HG02970 (cell line): ENCODE results near the gene RET.

Source experiments
- ATAC-seq: cut with Tn5 transposase; IDR thresholded peaks from one replicate; pipeline ENCODE4 v1.9.1; 2021; ENCODE audit warnings: mild to moderate bottlenecking, moderate library complexity, moderate number of reproducible peaks; ENCODE audit not compliant: unreplicated experiment, low FRiP score

Gene RET

DNA sequence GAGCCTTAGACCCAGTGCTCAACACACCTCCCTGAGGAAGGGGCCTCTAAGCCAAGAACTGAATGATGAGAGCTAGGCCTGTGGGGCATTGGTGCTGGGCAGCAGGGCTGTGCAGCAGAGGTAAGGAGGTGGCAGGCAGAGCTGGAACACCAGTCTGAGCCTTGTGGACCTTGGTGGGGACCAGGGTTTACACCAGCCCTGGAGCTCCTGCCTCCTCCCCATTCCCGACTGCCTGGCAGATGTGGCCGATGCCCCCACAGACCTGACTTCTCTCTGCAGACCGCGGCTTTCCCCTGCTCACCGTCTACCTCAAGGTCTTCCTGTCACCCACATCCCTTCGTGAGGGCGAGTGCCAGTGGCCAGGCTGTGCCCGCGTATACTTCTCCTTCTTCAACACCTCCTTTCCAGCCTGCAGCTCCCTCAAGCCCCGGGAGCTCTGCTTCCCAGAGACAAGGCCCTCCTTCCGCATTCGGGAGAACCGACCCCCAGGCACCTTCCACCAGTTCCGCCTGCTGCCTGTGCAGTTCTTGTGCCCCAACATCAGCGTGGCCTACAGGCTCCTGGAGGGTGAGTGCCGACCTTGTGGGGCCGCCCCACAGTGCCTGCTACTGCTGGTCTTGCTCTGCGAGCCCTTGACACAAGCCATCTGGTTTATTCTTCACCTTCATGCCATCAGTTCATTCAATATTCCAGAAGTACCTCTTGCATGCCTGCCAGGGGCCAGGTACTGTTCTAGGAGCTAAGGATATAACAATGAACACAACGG is 25.4 kb downstream of the RET start:
- no peak for ATAC-seq

DNA sequence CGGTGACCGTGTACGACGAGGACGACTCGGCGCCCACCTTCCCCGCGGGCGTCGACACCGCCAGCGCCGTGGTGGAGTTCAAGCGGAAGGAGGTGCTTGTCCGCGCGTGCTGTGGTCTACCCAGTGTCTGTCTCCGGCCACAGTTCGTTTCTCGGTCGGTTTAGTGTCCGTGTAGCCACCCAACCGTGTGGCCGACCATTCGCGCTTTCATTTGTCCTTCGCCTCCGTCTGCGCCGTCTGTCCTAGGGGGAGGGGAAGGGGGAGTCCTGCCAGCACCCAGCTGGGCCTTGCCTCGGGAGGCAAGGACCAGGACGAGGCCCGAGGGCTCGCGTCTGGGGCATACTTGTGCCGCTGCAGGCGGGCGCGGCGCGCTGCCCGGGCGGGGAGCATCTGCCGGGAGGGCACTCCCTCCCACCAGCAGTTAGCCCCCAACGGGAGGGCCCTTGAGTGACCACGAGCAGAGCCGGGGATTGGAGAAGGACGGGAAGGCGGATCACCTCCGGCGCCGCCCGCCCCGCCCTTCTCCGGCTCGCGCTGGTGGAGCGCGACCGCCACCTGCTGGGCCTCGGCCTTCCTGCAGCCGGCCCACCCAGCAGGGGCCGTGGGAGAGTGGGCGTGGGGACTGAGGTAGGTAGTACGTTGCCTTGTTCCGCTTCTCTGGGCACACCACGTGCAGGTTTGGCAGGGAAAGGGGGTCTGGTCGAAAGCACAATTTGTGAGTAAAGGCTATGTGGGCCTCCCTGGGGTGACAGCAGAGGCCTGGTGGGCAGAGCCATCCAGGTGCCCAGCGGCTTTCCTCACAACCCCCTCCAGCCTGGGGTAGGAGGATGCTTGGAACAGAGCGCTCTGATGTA is 28.5 kb downstream of the RET start:
- peak; percentile 81 for ATAC-seq

DNA sequence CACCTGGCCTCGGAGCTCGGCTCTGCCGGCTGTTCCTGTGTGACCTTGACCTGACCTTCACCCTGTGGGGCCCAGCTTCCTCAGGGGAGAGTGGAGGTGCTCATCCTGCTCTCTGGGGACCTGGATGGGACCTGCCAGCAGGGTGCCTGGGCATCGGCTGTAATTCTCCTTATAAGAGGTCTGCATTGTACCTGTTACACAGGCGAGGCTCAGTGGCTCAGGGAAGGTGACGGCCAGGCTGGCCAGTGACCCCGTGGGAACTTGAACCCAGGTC is 29.0 kb downstream of the RET start:
- no peak for ATAC-seq

DNA sequence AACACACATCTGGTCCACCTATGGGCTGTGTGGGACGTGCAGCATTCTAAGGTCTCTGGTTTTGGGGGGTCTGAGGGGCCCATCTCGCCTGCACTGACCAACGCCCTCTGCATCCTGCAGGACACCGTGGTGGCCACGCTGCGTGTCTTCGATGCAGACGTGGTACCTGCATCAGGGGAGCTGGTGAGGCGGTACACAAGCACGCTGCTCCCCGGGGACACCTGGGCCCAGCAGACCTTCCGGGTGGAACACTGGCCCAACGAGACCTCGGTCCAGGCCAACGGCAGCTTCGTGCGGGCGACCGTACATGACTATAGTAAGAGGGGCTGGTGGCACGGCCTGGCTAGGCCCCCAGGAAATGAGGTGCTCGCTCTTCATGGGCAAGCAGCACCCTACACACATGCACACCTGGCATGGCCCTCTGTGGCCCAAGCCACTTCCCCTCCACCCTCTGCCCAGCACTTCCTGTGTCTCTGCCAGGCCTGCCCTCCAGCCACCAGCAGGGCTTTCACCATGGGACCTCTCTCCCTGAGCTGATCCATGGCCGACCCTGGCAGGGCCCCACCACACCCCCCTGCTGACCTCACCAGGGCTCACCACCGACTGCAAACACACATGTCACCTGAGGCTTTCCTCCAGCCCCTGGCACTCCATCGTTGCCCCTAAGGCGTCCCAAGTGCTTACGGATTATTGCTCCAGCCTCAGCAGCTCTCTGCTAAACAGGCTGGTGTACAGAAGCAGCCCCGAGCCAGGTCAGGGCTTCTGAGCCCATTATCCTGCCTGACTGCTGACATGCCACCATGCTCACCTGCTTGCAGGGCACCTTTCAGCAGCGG is 29.6 kb downstream of the RET start:
- no peak for ATAC-seq

DNA sequence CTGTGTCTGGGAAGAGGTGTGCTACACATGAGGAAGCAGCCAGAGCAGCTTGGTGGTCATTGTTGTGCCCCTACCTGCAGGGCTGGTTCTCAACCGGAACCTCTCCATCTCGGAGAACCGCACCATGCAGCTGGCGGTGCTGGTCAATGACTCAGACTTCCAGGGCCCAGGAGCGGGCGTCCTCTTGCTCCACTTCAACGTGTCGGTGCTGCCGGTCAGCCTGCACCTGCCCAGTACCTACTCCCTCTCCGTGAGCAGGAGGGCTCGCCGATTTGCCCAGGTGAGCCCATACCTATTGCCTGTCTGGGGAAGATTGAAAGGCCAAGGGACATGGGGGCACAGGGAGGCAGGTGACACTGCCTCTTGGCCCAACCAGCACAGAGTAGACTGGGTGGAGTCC is 32.1 kb downstream of the RET start:
- ATAC-seq, result no peak

DNA sequence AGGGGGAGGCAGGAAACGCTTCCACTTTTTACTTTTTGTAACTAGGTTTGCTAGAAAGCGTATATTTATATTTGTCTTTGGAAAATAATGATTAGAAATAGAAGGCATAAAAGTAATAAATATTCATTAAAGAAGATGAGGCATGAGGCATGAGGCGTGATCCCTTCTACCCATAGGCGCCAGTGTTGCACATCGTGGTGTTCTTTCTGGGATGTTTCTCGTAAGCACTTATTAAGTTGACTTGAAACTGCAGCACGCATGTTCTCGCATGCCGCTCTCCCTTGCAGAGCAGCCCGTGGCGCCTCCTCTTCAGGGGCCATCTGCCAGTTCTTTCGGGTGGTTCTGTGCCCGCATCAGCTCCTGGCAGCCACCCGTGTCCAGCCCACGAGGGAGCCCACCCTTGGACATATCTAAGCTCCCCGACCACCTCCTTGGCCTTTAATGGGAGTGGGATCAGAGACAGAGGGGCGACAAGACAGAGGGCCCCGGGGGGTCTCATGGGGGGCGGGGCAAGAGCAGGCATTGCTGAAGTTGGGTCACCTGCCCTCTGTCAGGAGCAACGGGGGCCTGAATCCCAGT is 32.9 kb downstream of the RET start:
- no peak for ATAC-seq

DNA sequence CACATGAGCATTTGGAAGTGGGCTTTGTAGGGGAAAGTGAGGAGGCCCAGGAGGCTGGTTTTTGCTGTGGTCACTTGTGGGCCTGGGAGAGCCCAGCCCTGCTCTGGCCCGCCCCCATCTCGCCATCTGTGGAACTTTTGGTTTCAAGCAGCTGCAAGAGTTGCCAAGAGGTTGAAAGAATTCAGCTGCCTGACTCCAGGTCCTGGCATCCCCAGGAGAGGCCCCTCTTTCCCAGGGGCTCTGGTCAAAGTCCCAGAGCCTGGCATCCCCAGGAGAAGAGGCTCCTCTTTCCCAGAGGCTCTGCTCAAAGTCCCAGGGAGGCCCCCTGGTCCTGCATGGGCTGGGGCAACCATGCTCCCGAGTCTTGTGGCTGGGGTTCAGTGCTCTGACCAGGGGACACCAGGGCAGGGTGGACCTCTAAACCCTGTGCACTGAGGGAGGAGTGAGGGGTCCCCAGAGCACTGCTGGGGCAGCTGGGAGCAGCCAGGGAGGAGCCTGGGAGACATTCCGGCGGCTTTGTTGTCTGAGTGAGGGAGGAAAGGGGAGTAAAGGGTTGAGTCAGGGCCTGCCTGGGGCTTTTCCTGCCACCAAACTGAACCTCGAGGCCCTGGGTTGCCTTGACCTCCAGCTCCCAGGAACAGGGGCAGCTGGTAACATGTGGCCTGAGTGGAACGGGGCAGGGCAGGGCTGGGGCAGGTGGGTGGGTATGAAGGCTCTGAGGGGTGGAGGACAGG is 33.6 kb downstream of the RET start:
- no peak for ATAC-seq

DNA sequence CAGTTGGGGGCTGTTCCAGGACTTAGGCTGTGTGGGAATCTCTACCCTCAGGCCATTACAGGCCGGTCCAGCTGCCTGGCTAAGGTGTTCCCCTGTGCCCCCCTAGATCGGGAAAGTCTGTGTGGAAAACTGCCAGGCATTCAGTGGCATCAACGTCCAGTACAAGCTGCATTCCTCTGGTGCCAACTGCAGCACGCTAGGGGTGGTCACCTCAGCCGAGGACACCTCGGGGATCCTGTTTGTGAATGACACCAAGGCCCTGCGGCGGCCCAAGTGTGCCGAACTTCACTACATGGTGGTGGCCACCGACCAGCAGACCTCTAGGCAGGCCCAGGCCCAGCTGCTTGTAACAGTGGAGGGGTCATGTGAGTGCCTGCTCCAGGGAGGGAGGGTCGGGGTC is 34.2 kb downstream of the RET start:
- ATAC-seq, result no peak

DNA sequence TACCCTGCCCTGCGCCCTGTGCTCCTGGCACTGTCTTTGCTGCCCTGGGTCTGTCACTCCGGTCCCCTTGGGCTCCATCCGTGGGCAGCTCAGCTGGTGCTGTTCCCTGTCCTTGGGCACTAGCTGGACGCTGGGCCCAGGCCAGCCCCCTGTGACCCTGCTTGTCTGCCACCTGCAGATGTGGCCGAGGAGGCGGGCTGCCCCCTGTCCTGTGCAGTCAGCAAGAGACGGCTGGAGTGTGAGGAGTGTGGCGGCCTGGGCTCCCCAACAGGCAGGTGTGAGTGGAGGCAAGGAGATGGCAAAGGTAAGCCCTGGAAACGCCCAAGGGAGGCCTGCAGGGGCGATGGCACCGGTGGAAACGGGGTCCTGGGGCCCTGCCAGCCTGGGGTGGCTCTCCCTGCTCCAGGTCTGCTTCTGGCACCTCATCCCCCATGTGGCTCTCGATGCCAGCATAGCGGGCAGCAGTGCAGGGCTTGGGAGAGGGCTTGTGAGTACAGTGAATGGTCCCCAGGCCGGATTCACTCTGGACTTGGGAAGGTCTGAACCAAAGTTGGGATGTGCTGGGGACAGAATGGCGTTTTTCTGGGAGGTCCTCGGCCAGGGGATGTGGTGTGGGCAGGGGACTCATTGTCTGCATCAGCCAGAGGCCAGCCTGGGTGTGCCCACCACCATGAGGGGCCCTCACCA is 35.2 kb downstream of the RET start:
- ATAC-seq, result no peak

DNA sequence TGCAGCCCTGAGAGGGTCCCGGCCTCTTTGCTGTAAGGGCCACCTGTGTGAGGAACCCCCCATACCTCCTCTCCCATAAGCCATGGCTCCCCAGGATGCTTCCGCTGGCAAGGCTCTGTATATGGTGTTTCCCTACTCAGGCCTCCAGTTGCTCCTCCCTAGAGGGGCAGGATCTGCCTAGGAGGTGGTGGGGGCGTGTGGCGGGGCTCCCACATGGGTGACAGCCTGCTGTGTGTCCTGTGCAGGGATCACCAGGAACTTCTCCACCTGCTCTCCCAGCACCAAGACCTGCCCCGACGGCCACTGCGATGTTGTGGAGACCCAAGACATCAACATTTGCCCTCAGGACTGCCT is 35.7 kb downstream of the RET start:
- ATAC-seq, result no peak

DNA sequence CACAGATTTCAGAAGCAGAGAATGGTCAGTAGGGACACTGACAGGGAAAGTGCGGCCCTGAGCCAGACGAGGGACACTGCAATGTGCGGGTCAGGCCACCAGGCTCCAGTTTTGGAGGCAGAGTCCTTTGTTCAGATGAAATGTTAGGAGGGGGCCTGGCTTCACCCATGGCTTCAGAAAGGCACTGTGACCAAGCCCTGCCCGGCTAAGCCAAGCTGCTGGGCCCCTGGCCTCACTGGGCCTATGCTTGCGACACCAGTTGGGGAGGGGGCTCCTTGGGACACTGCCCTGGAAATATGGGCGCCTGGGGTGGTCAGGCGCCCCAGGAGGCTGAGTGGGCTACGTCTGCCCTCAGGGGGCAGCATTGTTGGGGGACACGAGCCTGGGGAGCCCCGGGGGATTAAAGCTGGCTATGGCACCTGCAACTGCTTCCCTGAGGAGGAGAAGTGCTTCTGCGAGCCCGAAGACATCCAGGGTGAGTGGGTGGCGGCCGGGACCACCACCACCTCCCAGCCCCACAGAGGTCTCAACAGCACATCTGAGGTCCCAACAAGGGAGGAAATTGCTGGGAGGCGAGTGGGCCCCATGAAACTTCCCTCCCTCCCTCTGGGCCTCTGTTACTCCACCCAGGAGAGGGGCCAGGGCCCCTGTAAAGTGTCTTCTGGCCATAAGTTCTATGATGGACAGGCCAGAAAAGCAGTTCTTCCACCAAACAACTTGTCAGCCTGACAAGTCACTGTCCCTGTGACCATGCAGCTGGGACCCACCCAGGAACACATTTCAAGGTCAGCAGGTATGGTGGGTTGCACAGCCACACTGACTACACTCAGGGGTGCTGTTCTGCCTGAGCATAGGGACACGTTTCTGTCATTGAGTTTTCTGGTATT is 36.6 kb downstream of the RET start:
- no peak for ATAC-seq

DNA sequence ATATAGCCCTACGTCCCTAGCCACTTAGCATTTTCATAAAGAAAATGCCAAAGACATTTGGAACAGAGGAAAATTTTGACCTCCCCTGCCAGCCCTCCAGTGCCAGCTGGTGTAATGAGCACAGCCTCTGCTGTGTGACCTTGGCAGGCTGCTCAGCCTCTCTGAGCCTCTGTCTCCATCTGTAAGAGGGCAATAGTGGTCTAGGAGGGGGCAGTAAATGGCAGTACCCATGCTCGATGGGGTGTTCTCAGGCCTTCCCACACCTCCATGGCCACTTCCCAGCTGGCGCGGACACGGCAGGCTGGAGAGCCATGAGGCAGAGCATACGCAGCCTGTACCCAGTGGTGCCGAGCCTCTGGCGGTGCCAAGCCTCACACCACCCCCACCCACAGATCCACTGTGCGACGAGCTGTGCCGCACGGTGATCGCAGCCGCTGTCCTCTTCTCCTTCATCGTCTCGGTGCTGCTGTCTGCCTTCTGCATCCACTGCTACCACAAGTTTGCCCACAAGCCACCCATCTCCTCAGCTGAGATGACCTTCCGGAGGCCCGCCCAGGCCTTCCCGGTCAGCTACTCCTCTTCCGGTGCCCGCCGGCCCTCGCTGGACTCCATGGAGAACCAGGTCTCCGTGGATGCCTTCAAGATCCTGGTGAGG is 37.3 kb downstream of the RET start:
- no peak for ATAC-seq

DNA sequence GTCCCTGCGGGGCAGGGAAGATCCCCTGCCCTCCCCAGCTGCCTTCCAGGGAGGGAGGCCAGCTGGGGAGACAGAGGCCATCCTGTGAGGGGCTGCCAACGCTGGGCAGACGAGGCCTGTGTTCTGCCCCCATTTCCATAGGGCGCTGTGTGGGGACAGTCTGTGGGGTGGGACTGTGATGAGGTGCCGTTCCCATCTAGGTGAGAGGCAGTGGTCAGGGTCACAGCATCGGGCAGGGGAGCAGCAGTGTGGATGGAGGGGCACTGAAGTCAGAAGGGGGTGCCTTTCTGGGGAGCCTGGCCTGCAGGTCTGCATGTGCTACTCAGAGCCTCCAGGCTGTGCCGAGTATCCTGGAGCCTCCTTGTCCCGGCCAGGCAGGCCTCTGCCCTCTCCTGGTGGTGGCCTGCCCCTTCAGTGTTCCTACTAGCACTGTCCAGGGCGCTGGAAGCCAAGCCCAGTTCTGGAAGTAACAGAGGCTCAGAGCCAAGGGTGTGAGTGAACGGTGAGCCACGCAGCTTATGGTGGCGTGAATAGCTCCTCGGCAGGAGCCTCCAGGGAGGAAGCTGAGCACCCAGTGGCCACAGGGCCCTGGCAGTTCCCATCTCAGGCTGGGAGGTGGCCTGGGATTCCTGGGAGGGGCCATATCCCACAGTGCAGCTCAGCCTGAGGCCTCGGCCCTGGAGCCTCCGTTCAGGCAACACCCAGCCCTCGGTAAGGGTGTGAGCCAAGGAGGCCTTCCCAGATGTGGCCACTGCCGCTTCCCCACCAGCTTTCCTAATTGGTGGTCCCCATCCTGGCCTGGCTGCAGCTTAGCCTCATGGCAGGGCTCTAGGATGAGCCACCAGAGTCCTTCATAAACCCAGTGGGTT is 38.1 kb downstream of the RET start:
- ATAC-seq, result no peak

DNA sequence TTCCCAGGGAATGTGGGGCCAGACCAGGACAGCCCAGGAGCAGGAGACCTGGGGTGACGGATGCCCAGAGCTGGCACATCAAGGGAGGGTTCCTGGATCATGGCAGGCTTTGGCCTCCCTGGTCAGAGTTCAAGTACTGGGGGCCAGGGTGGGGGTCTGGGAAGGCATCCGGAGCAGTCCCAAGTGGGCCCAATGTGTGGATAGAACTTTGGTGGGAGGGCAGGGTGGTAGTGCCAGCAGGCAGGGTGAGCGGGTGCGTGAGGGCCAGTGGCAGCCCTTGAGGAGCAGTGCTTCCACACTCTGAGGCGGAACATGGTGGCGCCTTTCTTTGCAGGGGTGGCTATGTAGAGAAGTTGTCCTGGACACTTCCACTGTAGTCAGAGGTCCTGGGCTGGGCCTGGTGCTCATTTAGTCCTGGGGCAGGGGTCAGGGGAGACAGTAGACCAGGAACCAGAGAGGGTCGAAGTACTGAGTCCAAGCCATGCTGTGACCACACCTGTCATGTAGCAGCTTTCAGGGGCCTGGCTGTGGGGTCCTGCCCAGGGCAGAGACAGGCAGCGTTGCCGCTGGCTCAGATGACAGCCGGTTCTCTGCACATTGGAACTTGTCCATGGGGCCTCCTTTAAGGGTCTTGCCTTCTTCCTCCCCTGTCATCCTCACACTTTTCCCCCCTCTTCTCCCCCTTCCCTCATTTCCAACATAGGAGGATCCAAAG is 39.2 kb downstream of the RET start:
- ATAC-seq, result no peak

DNA sequence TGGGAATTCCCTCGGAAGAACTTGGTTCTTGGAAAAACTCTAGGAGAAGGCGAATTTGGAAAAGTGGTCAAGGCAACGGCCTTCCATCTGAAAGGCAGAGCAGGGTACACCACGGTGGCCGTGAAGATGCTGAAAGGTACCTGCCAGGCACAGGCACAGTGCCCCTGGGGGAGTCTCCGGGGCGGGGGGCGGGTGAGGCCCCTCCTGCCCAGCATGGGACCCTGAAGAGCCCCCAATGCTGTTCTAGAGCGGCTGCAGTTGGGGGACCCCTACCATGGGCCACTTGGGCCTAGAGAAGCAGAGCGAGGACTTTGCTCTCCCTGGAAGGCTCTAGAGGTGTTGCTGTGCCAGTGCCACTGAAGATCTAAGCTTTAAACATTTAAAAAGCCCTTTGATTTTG is 39.7 kb downstream of the RET start:
- ATAC-seq, result no peak

DNA sequence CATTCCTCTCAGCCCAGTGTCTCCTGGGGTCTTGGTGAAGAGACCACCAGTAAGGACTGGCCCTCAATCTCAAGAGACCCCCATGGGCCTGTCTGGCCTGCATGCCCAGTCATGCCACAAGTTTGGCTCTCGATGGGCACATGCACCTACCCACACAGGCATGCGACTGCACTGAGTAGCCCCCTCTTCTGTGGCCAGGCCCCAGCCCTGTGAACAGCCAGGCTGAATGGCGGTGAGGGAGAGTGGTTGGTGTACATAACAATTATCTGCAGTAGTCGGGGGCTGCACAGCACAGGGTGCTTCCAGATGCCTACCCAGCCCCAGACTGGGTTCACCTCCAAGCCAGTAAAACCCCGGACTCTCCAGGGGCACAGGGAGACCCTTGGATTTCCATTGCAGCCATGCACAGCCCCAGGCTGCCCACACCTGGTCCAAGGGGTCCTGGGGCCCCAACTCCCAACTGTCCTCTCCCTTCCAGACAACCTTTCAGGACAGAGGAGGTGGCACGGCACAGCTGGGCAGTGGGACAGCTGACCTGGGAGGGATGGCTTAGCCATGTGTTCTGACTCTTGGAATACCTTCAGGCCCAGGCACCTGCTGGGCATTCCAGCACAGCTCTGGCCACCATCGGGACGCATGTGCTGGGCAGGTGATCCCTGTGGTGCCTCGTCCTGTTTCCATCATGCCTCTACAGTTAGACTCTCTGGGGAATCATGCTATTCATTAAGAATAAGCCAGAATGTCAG is 40.3 kb downstream of the RET start:
- ATAC-seq, result no peak
